PFSK-1 (cell line): ENCODE measurements around the gene SLC39A10.

Experiments used
- POLR2AphosphoS5 ChIP-seq: IDR thresholded peaks from 2 replicates; pipeline ENCODE4 v1.6.1; 2012; ENCODE audit warnings: low read depth, mild to moderate bottlenecking, control low read depth, low read length, moderate library complexity
- SIN3A ChIP-seq: IDR thresholded peaks from 2 replicates; pipeline ENCODE4 v1.6.1; 2012; ENCODE audit warnings: mild to moderate bottlenecking, low read length, moderate library complexity, borderline replicate concordance; ENCODE audit not compliant: insufficient read depth
- TAF1 ChIP-seq: IDR thresholded peaks from 2 replicates; pipeline ENCODE4 v1.6.1; 2012; ENCODE audit warnings: low read length, control low read depth, borderline replicate concordance; ENCODE audit not compliant: insufficient read depth
- TF ChIP-seq, protein P1 (sequence below), 2 experiments: IDR thresholded peaks; 2 replicates each; pipeline versions ENCODE4 v1.6.1 to v1.8.0; 2011 to 2012; ENCODE audit warnings: low read depth in 2 of 2, low read length in 2 of 2, control low read depth in 1 of 2, inconsistent platforms in 1 of 2, mild to moderate bottlenecking in 1 of 2, moderate library complexity in 1 of 2; ENCODE audit not compliant: insufficient read depth in 1 of 2

DNA sequence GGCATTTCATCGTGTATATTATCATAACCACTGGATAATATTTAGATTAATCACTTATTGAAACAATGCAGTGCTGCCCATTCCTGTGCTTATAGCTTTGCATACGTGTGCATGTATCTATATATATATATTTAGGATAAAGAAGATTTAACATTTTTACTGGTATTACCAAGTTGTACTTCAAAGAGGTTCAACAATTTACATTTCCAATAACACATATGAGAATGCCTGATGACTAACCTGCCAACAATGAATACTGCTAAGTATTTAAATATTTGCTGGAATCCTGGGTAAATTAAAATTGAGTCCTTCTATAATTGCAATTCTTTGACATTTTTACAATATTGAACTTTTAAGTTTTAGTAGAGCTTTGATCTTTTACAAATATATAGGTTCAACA lies 111.4 kb downstream of the SLC39A10 start:
- TF ChIP-seq, protein P1, sequence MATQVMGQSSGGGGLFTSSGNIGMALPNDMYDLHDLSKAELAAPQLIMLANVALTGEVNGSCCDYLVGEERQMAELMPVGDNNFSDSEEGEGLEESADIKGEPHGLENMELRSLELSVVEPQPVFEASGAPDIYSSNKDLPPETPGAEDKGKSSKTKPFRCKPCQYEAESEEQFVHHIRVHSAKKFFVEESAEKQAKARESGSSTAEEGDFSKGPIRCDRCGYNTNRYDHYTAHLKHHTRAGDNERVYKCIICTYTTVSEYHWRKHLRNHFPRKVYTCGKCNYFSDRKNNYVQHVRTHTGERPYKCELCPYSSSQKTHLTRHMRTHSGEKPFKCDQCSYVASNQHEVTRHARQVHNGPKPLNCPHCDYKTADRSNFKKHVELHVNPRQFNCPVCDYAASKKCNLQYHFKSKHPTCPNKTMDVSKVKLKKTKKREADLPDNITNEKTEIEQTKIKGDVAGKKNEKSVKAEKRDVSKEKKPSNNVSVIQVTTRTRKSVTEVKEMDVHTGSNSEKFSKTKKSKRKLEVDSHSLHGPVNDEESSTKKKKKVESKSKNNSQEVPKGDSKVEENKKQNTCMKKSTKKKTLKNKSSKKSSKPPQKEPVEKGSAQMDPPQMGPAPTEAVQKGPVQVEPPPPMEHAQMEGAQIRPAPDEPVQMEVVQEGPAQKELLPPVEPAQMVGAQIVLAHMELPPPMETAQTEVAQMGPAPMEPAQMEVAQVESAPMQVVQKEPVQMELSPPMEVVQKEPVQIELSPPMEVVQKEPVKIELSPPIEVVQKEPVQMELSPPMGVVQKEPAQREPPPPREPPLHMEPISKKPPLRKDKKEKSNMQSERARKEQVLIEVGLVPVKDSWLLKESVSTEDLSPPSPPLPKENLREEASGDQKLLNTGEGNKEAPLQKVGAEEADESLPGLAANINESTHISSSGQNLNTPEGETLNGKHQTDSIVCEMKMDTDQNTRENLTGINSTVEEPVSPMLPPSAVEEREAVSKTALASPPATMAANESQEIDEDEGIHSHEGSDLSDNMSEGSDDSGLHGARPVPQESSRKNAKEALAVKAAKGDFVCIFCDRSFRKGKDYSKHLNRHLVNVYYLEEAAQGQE (IDR thresholded peaks at IDR 0.05; ENCODE audit: insufficient read depth in 1 of 2, low read depth in 2 of 2, low read length in 2 of 2): no peak
- TF ChIP-seq POLR2AphosphoS5: no peak
- no peak for TF ChIP-seq SIN3A
- TF ChIP-seq TAF1: no peak
